Measurements from ENCODE around the gene TMEM204.

GRCh38 chr16:1494129-1494640 is 39.3 kb upstream of the TMEM204 start:
- TF ChIP-seq EZH2 (IDR thresholded peaks at IDR 0.05; ENCODE audit: low read depth) (no peak), CTCF (conservative IDR thresholded peaks at IDR 0.05) (peak; percentile 52; the same call in 1 of the 2 replicates)

All from PC-9 (cell line).